ENCODE measurements around the gene LHFPL3. TPM values are rescaled to one million over a fixed set of nuclear protein-coding genes. Genes with fewer than 3 reads are reported as not detected.

LHFPL3 gene
- total RNA-seq, 4 donors from 2014 or later = 0.83 TPM; not detected in 3

DNA sequence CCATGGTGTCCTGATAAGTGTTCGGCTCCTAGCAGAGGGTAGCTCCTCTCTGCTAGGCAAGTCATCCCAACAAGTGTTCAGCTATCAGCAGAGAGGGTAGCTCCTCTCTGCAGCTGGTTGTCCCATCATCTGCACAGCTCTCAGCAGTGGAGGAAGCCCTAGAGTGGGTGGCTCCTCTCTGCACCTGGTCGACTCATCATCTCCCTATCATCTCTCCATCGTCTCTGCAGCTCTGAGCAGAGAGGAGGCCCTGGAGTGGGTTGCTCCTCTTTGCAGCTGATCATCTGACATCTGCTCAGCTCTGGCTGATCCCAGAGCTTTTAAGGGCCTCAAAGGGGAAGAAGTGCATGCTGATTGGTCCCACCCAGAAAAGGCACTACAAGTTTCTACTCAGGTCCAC lies 485.7 kb downstream of the LHFPL3 start:
- no peaks in the 10 kb centered on the region for H3K9me3 ChIP-seq
- H3K4me1 ChIP-seq = no peaks in the 10 kb centered on the region
- no peak overlapping the region for H3K4me3 ChIP-seq
- H3K36me3 ChIP-seq = no peaks in the 10 kb centered on the region
- no peak for DNase-seq
- H3K27ac ChIP-seq = no peak overlapping the region
- TF ChIP-seq POLR2A (IDR thresholded peaks at IDR 0.05) = no peak
- TF ChIP-seq, protein P1, sequence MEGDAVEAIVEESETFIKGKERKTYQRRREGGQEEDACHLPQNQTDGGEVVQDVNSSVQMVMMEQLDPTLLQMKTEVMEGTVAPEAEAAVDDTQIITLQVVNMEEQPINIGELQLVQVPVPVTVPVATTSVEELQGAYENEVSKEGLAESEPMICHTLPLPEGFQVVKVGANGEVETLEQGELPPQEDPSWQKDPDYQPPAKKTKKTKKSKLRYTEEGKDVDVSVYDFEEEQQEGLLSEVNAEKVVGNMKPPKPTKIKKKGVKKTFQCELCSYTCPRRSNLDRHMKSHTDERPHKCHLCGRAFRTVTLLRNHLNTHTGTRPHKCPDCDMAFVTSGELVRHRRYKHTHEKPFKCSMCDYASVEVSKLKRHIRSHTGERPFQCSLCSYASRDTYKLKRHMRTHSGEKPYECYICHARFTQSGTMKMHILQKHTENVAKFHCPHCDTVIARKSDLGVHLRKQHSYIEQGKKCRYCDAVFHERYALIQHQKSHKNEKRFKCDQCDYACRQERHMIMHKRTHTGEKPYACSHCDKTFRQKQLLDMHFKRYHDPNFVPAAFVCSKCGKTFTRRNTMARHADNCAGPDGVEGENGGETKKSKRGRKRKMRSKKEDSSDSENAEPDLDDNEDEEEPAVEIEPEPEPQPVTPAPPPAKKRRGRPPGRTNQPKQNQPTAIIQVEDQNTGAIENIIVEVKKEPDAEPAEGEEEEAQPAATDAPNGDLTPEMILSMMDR (IDR thresholded peaks at IDR 0.05) = no peak
- intact Hi-C loops (cut with DNase I; ENCODE audit: low total_unique reads) = no loop called here
- H3K27me3 ChIP-seq = no peaks in the 10 kb centered on the region

GRCh38 chr7:104814671-104815400 lies 486.4 kb downstream of the LHFPL3 start:
- Histone ChIP-seq H3K27me3 (no peaks in the 10 kb centered on the region), H3K27ac (no peak overlapping the region), H3K9me3 (no peaks in the 10 kb centered on the region), H3K36me3 (no peaks in the 10 kb centered on the region), H3K4me3 (no peak overlapping the region), H3K4me1 (peaks cover 0 to 3% of the 10 kb centered on the region in 2 donors)
- intact Hi-C loops (cut with DNase I; ENCODE audit: low total_unique reads) = no loop called here
- TF ChIP-seq POLR2A (IDR thresholded peaks at IDR 0.05) = no peak
- TF ChIP-seq, protein P1 (IDR thresholded peaks at IDR 0.05) = no peak
- no peak for DNase-seq

DNA sequence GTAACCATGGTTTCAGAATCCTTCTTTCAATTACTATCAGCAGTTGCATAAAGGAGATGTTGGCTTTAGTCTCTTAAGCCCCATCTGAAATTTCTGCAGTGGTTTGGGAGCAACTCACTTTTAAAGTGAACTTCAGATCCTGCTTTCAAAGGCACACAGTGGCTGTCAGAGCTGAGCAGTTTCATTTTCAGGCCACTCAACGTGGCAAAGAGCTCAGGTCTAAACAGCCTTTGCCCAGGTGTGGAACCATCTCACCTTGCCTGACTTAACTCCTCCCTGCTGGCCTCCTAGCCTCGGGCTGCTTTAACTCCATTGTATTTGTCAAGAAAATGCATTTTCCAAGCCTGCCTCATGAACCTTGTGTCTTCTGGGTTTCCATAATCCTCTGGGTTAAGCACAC lies 488.1 kb downstream of the LHFPL3 start:
- H3K9me3 ChIP-seq = no peaks in the 10 kb centered on the region
- TF ChIP-seq POLR2A (IDR thresholded peaks at IDR 0.05) = no peak
- TF ChIP-seq, protein P1 (IDR thresholded peaks at IDR 0.05) = no peak
- intact Hi-C loops (cut with DNase I; ENCODE audit: low total_unique reads) = no loop called here
- no peaks in the 10 kb centered on the region for H3K36me3 ChIP-seq
- no peak overlapping the region for H3K4me3 ChIP-seq
- peaks cover 0 to 3% of the 10 kb centered on the region in 2 donors for H3K4me1 ChIP-seq
- no peak for DNase-seq
- no peak overlapping the region for H3K27ac ChIP-seq
- no peaks in the 10 kb centered on the region for H3K27me3 ChIP-seq

GRCh38 chr7:104818961-104819880 lies 490.8 kb downstream of the LHFPL3 start:
- Histone ChIP-seq H3K4me3 (no peak overlapping the region), H3K27me3 (no peaks in the 10 kb centered on the region), H3K36me3 (no peaks in the 10 kb centered on the region), H3K9me3 (no peaks in the 10 kb centered on the region), H3K4me1 (peaks cover 0 to 3% of the 10 kb centered on the region in 2 donors), H3K27ac (no peak overlapping the region)
- intact Hi-C loops (cut with DNase I; ENCODE audit: low total_unique reads) = no loop called here
- no peak for DNase-seq
- TF ChIP-seq, protein P1 (IDR thresholded peaks at IDR 0.05) = no peak
- TF ChIP-seq POLR2A (IDR thresholded peaks at IDR 0.05) = no peak
